Measurements from ENCODE around the gene TDRD6. TPM values are rescaled to one million over a fixed set of nuclear protein-coding genes. Genes with fewer than 3 reads are reported as not detected.
"Not testable (repeated sequence)": the region's sequence is repeated elsewhere in the genome, so short reads cannot be mapped to it uniquely, and the experiment has no call there.

Gene TDRD6
- total RNA-seq, 1 donor from 2014 or later, result 1.0 TPM

DNA sequence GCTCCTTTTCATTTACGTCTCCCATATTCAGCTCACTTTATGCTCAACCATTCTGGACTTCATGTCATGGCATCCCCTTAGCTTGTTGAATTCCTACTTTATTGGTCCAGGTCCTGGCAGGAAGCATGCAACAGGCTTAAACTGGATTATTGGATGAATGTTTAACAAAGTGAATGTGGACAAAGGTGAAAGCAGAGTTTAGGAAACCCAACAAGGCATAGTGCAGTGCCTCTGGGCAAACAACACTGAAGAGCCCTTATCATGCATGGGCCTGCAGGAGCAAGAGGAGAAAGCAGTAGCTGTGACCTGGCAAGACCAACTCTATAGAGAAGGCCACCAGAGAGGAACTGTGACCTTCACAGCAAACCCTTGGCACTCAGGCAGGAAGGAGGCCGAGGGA, 53.8 kb downstream of the TDRD6 start:
- Histone ChIP-seq H3K27me3 (peaks cover 11% of the 10 kb centered on the region), H3K27ac (no peak overlapping the region)

GRCh38 chr6:46741910-46742309, 54.2 kb downstream of the TDRD6 start:
- DNase-seq, result no peak
- no peak for ATAC-seq
- TF ChIP-seq, protein P1, sequence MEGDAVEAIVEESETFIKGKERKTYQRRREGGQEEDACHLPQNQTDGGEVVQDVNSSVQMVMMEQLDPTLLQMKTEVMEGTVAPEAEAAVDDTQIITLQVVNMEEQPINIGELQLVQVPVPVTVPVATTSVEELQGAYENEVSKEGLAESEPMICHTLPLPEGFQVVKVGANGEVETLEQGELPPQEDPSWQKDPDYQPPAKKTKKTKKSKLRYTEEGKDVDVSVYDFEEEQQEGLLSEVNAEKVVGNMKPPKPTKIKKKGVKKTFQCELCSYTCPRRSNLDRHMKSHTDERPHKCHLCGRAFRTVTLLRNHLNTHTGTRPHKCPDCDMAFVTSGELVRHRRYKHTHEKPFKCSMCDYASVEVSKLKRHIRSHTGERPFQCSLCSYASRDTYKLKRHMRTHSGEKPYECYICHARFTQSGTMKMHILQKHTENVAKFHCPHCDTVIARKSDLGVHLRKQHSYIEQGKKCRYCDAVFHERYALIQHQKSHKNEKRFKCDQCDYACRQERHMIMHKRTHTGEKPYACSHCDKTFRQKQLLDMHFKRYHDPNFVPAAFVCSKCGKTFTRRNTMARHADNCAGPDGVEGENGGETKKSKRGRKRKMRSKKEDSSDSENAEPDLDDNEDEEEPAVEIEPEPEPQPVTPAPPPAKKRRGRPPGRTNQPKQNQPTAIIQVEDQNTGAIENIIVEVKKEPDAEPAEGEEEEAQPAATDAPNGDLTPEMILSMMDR (IDR thresholded peaks at IDR 0.05), result no peak
- Histone ChIP-seq H3K27me3 (peaks cover 7% of the 10 kb centered on the region), H3K9me3 (no peaks in the 10 kb centered on the region), H3K36me3 (no peaks in the 10 kb centered on the region), H3K27ac (no peak overlapping the region), H3K4me3 (no peak overlapping the region), H3K4me1 (no peaks in the 10 kb centered on the region)
- intact Hi-C loops (cut with DNase I), result no loop called here

More for the DNA sequence above, 53.8 kb downstream of the TDRD6 start:
- ATAC-seq (no peak), DNase-seq (no peak)
- no peak overlapping the region for H3K4me3 ChIP-seq
- no peaks in the 10 kb centered on the region for H3K36me3 ChIP-seq
- TF ChIP-seq, protein P1 (IDR thresholded peaks at IDR 0.05), result no peak
- H3K4me1 ChIP-seq, result no peaks in the 10 kb centered on the region
- intact Hi-C loops (cut with DNase I), result no loop called here
- H3K9me3 ChIP-seq, result no peaks in the 10 kb centered on the region

GRCh38 chr6:46743425-46744158, 55.9 kb downstream of the TDRD6 start:
- Histone ChIP-seq H3K4me3 (no peak overlapping the region), H3K4me1 (no peaks in the 10 kb centered on the region), H3K27ac (no peak overlapping the region), H3K9me3 (no peaks in the 10 kb centered on the region), H3K27me3 (no peaks in the 10 kb centered on the region), H3K36me3 (no peaks in the 10 kb centered on the region)
- intact Hi-C loops (cut with DNase I), result no loop called here
- ATAC-seq (no peak), DNase-seq (no peak)
- TF ChIP-seq, protein P1 (IDR thresholded peaks at IDR 0.05), result no peak

GRCh38 chr6:46744159-46744725, 56.6 kb downstream of the TDRD6 start:
- H3K36me3 ChIP-seq; H3K4me3 ChIP-seq; H3K9me3 ChIP-seq; ATAC-seq; DNase-seq; H3K4me1 ChIP-seq; H3K27me3 ChIP-seq; H3K27ac ChIP-seq; intact Hi-C loops (cut with DNase I): not testable (repeated sequence)

DNA sequence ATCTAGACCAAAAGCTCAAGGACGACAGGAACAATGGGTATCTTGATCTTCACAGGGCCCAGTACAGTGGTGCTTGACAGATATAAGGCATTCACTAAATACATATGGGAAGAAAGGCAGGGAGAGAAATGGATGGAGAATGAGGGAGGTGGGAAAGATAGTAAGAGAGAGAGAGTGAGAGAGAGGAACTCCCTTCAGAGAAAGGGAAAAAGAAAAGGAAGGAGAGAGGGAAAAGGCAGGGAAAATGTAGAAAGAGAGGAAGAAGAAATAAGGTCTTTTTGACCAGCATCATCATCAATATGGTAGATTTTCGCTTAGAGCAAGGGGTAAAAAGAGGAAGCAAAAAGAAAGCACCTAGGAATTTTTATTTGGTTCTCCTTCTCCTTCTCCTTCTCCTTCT, 58.3 kb downstream of the TDRD6 start:
- Histone ChIP-seq H3K4me3 (no peak overlapping the region), H3K27ac (no peak overlapping the region), H3K9me3 (no peaks in the 10 kb centered on the region), H3K36me3 (no peaks in the 10 kb centered on the region), H3K27me3 (no peaks in the 10 kb centered on the region), H3K4me1 (no peaks in the 10 kb centered on the region)
- TF ChIP-seq, protein P1 (IDR thresholded peaks at IDR 0.05), result no peak
- DNase-seq (no peak), ATAC-seq (no peak)
- intact Hi-C loops (cut with DNase I), result no loop called here

DNA sequence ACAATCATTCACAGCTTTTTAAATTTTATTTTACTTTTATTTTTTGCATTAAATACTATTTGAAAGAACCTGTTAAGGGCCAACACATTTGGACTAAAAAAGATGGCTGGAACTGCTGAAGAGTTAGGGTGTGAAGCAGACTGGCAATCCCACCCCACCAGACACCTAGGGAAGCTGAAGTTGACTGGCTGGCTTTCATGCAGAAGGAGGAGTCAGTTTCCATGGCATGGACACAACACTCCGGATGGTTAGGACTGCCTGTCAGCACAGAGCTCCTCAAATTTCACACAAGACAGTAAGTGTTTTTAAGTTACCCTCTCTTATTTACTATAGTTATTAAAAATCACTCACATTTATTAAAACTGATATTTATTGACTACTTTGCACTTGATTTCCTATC, 59.0 kb downstream of the TDRD6 start, which contains the start of gene ANKRD66:
Gene ANKRD66 (plus strand): TSS at position 238 of the 400 bp plus-strand sequence. CDS start 5,016 bp downstream, outside the sequence.
- Histone ChIP-seq H3K4me3 (no peak within 1 kb of the TSS), H3K27ac (no peak within 1 kb of the TSS), H3K27me3 (no peaks in the 10 kb centered on the region), H3K9me3 (no peaks in the 10 kb centered on the region), H3K4me1 (no peaks in the 10 kb centered on the region), H3K36me3 (no peaks in the 10 kb centered on the region)
- ATAC-seq (no peak), DNase-seq (no peak)
- TF ChIP-seq, protein P1 (IDR thresholded peaks at IDR 0.05), result no peak
- intact Hi-C loops (cut with DNase I), result no loop called here
